Fibroblast of lung (primary cell): ENCODE results near the gene MAN2C1. TPM values are rescaled to one million over a fixed set of nuclear protein-coding genes. Genes with fewer than 3 reads are reported as not detected.
A peak's percentile ranks its signal among the peaks of the same experiment; 100 is the strongest.
"Not testable (repeated sequence)": the region's sequence is repeated elsewhere in the genome, so short reads cannot be mapped to it uniquely, and the experiment has no call there.

Source experiments
- DNase-seq, 2 donors: peaks; one replicate each; pipeline versions ENCODE4 v3.0.0 to v3.0.0-alpha.2; 2010; ENCODE audit warnings: low read depth in 2 of 2
- H2AFZ ChIP-seq: 2 replicates; pipeline ENCODE4 v1.5.1; 2012; ENCODE audit warnings: low read length, control low read depth, inconsistent platforms
- H3K27ac ChIP-seq: 2 replicates; pipeline ENCODE4 v1.5.1; 2011; ENCODE audit warnings: low read length, control low read depth; ENCODE audit not compliant: insufficient read depth
- H3K27me3 ChIP-seq: 2 replicates; pipeline ENCODE4 v1.5.1; 2011; ENCODE audit warnings: mild to moderate bottlenecking, low read length; ENCODE audit not compliant: control insufficient read depth, insufficient read depth
- H3K36me3 ChIP-seq: 2 replicates; pipeline ENCODE4 v1.5.1; 2011; ENCODE audit warnings: low read length; ENCODE audit not compliant: control insufficient read depth, insufficient read depth
- H3K4me1 ChIP-seq: 2 replicates; pipeline ENCODE4 v1.5.1; 2011; ENCODE audit warnings: low read length; ENCODE audit not compliant: control insufficient read depth, insufficient read depth; ENCODE audit errors: extremely low read depth
- H3K4me2 ChIP-seq: 2 replicates; pipeline ENCODE4 v1.5.1; 2011; ENCODE audit warnings: low read length, control low read depth; ENCODE audit not compliant: insufficient read depth; ENCODE audit errors: extremely low read depth
- H3K4me3 ChIP-seq, 4 experiments: fragments of 200-600 bp in 1 of 4; sonication (generic) in 1 of 4; replicated peaks in 1 of 4; 2 replicates each; pipeline ENCODE4 v1.5.1; 2011 to 2016; ENCODE audit warnings: low read length in 4 of 4, low read depth in 3 of 4, mild to moderate bottlenecking in 3 of 4, control low read depth in 2 of 4, inconsistent platforms in 1 of 4, mixed read lengths in 1 of 4; ENCODE audit not compliant: insufficient read depth in 1 of 4; ENCODE audit errors: control extremely low read depth in 1 of 4
- H3K79me2 ChIP-seq: 2 replicates; pipeline ENCODE4 v1.5.1; 2012; ENCODE audit warnings: mild to moderate bottlenecking, low read length, inconsistent platforms; ENCODE audit not compliant: control insufficient read depth, insufficient read depth
- H3K9ac ChIP-seq: 2 replicates; pipeline ENCODE4 v1.5.1; 2011; ENCODE audit warnings: mild to moderate bottlenecking, low read length, control low read depth; ENCODE audit not compliant: insufficient read depth
- H3K9me3 ChIP-seq: 2 replicates; pipeline ENCODE4 v1.5.1; 2012; ENCODE audit warnings: low read depth, low read length; ENCODE audit not compliant: control insufficient read depth, insufficient read depth
- H4K20me1 ChIP-seq: 2 replicates; pipeline ENCODE4 v1.5.1; 2011; ENCODE audit warnings: low read length; ENCODE audit not compliant: control insufficient read depth, insufficient read depth; ENCODE audit errors: extremely low read depth
- EZH2 ChIP-seq: IDR thresholded peaks from 2 replicates; pipeline ENCODE4 v1.5.1; 2012; ENCODE audit warnings: low read length, control low read depth, mild to moderate bottlenecking; ENCODE audit errors: missing control alignments
- polyA plus RNA-seq, 2 donors: library from polyadenylated mRNA; depleted of rRNA in 1 of 2; stranded (reverse) in 1 of 2; unstranded in 1 of 2; fragments of >200 nt; gene quantifications; 2 replicates each; pipeline ENCODE4 v1.2.1, GENCODE V29; 2011 to 2012; ENCODE audit warnings: missing spikeins in 1 of 2
- total RNA-seq: library from RNA; depleted of rRNA; stranded (reverse); fragments of >200 nt; gene quantifications from 2 replicates; pipeline ENCODE4 v1.2.1, GENCODE V29; 2014
- TF ChIP-seq, protein P1 (sequence below), 2 donors: IDR thresholded peaks in 1 of 2; conservative IDR thresholded peaks in 1 of 2; 1 replicate in 1 of 2; 2 replicates in 1 of 2; pipeline ENCODE4 v1.5.1; 2011 to 2012; ENCODE audit warnings: low read length in 2 of 2, control low read depth in 1 of 2, inconsistent platforms in 1 of 2, low read depth in 1 of 2, mild to moderate bottlenecking in 1 of 2

Gene MAN2C1
- total and polyA plus RNA-seq, 2 donors (not counting 1 experiment from before 2014, with no cell fraction given), result 40.6 to 124 TPM

- TF ChIP-seq, protein P1, sequence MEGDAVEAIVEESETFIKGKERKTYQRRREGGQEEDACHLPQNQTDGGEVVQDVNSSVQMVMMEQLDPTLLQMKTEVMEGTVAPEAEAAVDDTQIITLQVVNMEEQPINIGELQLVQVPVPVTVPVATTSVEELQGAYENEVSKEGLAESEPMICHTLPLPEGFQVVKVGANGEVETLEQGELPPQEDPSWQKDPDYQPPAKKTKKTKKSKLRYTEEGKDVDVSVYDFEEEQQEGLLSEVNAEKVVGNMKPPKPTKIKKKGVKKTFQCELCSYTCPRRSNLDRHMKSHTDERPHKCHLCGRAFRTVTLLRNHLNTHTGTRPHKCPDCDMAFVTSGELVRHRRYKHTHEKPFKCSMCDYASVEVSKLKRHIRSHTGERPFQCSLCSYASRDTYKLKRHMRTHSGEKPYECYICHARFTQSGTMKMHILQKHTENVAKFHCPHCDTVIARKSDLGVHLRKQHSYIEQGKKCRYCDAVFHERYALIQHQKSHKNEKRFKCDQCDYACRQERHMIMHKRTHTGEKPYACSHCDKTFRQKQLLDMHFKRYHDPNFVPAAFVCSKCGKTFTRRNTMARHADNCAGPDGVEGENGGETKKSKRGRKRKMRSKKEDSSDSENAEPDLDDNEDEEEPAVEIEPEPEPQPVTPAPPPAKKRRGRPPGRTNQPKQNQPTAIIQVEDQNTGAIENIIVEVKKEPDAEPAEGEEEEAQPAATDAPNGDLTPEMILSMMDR (conservative IDR thresholded peaks at IDR 0.05 in 1 of 2, IDR thresholded peaks at IDR 0.05 in 1 of 2; ENCODE audit: low read depth in 1 of 2, low read length in 2 of 2), result no peak
- TF ChIP-seq EZH2, result no peak
- H3K27ac ChIP-seq, result no peak overlapping the region
- no peak overlapping the region for H3K9ac ChIP-seq
- H3K9me3 ChIP-seq, result no peaks in the 10 kb centered on the region
- H3K79me2 ChIP-seq, result no peaks in the 10 kb centered on the region
- no peak overlapping the region for H3K4me2 ChIP-seq
- DNase-seq, result peak in 1 of 2 donors; percentile 2
- no peaks in the 10 kb centered on the region for H3K4me1 ChIP-seq
- no peak overlapping the region for H2AFZ ChIP-seq
- H3K4me3 ChIP-seq, result no peak overlapping the region
- no peaks in the 10 kb centered on the region for H3K27me3 ChIP-seq
- no peaks in the 10 kb centered on the region for H4K20me1 ChIP-seq
- H3K36me3 ChIP-seq, result peaks cover 11% of the 10 kb centered on the region
Observed at GRCh38 chr15:75389791-75390382, 21.5 kb upstream of the MAN2C1 start.

DNA sequence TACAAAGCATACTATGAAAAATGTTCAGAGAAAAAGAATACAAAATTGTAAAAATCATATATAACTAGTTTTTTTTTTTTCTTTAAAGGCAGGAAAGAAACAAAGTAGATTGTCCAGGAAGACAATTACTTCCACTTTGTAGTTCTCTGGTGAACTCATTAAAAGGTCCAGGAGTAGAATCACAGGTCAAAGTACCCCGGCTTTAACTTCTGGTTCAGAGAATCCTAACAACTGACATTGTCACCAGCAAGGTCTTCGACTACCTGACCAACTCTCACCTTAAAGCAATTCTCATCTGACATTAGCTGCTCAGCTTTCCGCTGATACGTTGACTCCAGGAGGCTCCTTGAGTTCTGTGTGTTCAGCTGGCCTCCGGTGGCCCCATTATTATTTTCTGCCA, 15.6 kb upstream of the MAN2C1 start:
- not testable (repeated sequence) for H4K20me1 ChIP-seq, H3K4me1 ChIP-seq, DNase-seq, H3K9me3 ChIP-seq, H3K4me3 ChIP-seq, H3K27ac ChIP-seq, H3K79me2 ChIP-seq, H2AFZ ChIP-seq, H3K27me3 ChIP-seq, H3K9ac ChIP-seq, H3K36me3 ChIP-seq, H3K4me2 ChIP-seq

DNA sequence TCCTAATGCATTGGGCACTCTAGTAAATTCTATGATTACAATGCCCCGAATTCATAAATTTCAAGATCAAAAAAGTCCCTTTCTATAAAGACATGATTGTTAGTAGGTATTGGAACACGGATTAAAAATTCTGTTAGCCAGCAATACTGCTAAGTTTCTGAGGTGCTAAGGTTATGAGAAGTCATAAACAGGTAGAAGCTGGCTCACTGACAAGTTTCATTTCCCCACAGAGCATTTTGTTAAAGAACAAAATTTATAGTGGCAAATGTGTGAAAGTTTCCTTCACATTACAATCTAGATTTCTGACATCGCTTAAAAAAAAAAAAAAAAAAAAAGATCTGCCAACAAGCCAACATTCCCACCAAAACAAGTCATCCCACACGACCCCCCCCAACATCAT, 12.4 kb upstream of the MAN2C1 start:
- Histone ChIP-seq H3K9ac (no peak overlapping the region), H3K27me3 (no peaks in the 10 kb centered on the region), H3K36me3 (peaks cover 2% of the 10 kb centered on the region), H3K79me2 (no peaks in the 10 kb centered on the region), H3K4me3 (no peak overlapping the region), H3K4me2 (no peak overlapping the region), H4K20me1 (no peaks in the 10 kb centered on the region), H2AFZ (no peak overlapping the region), H3K27ac (no peak overlapping the region), H3K4me1 (no peaks in the 10 kb centered on the region), H3K9me3 (no peaks in the 10 kb centered on the region)
- no peak for DNase-seq
- TF ChIP-seq, protein P1 (conservative IDR thresholded peaks at IDR 0.05 in 1 of 2, IDR thresholded peaks at IDR 0.05 in 1 of 2; ENCODE audit: low read depth in 1 of 2, low read length in 2 of 2), result no peak
- no peak for TF ChIP-seq EZH2
